GM21447 (cell line): ENCODE measurements around the gene UBE2I.

Experiments
- ATAC-seq: cut with Tn5 transposase; IDR thresholded peaks from one replicate; pipeline ENCODE4 v1.9.1; 2021; ENCODE audit not compliant: unreplicated experiment

Gene UBE2I

GRCh38 chr16:1355591-1355990 is 46.2 kb downstream of the UBE2I start:
- no peak for ATAC-seq

- ATAC-seq, result no peak
These were observed 46.8 kb downstream of the UBE2I start for GRCh38 chr16:1356061-1356900.

GRCh38 chr16:1357906-1358566 is 48.6 kb downstream of the UBE2I start:
- no peak for ATAC-seq

- ATAC-seq, result no peak
These were observed 52.4 kb downstream of the UBE2I start for GRCh38 chr16:1361685-1362360.

GRCh38 chr16:1362807-1363206 is 53.4 kb downstream of the UBE2I start:
- no peak for ATAC-seq

- no peak for ATAC-seq
These were observed 54.1 kb downstream of the UBE2I start for GRCh38 chr16:1363501-1364041.

GRCh38 chr16:1364510-1364909 is 55.1 kb downstream of the UBE2I start:
- ATAC-seq, result no peak

- ATAC-seq, result no peak
These were observed 56.8 kb downstream of the UBE2I start for GRCh38 chr16:1366060-1366711.

GRCh38 chr16:1366712-1367299 is 57.4 kb downstream of the UBE2I start:
- no peak for ATAC-seq

- no peak for ATAC-seq
These were observed 58.2 kb downstream of the UBE2I start for GRCh38 chr16:1367486-1368174.

GRCh38 chr16:1371054-1371978 is 61.9 kb downstream of the UBE2I start:
- no peak for ATAC-seq

- ATAC-seq, result no peak
These were observed 63.0 kb downstream of the UBE2I start for GRCh38 chr16:1372292-1372950.

GRCh38 chr16:1374418-1375297 is 65.2 kb downstream of the UBE2I start:
- no peak for ATAC-seq

GRCh38 chr16:1375298-1375640 is 65.8 kb downstream of the UBE2I start:
- ATAC-seq, result no peak

- ATAC-seq, result no peak
These were observed 66.4 kb downstream of the UBE2I start for GRCh38 chr16:1375741-1376410.
